Esophagus muscularis mucosa (tissue), 4 donors: ENCODE data around the gene CKMT1A.
"Not testable (repeated sequence)": the region's sequence is repeated elsewhere in the genome, so short reads cannot be mapped to it uniquely, and the experiment has no call there.

ENCODE experiments used
- EP300 ChIP-seq: sonication (generic); formaldehyde crosslinking; IDR thresholded peaks from one replicate; pipeline ENCODE4 v1.6.1; 2017; ENCODE audit warnings: antibody characterized with exemption
- POLR2A ChIP-seq: fragments of 450-650 bp; IDR thresholded peaks from one replicate; pipeline ENCODE4 v1.6.1; 2017; ENCODE audit warnings: antibody characterized with exemption, moderate library complexity, mild to moderate bottlenecking, low read depth
- POLR2AphosphoS5 ChIP-seq, 2 donors: sonication (generic); formaldehyde crosslinking; IDR thresholded peaks; one replicate each; pipeline ENCODE4 v1.6.1; 2017; ENCODE audit warnings: antibody characterized with exemption in 2 of 2
- TF ChIP-seq, protein P1 (sequence below), 3 experiments: fragments of 200-600 bp in 2 of 3; fragments of 450-650 bp in 1 of 3; sonication (generic) in 2 of 3; IDR thresholded peaks; one replicate each; pipeline ENCODE4 v1.5.1; 2017 to 2019; ENCODE audit warnings: antibody characterized with exemption in 3 of 3, mild to moderate bottlenecking in 2 of 3, moderate library complexity in 1 of 3

GRCh38 chr15:43662293-43662692 lies 31.4 kb upstream of the CKMT1A start:
- TF ChIP-seq, protein P1, sequence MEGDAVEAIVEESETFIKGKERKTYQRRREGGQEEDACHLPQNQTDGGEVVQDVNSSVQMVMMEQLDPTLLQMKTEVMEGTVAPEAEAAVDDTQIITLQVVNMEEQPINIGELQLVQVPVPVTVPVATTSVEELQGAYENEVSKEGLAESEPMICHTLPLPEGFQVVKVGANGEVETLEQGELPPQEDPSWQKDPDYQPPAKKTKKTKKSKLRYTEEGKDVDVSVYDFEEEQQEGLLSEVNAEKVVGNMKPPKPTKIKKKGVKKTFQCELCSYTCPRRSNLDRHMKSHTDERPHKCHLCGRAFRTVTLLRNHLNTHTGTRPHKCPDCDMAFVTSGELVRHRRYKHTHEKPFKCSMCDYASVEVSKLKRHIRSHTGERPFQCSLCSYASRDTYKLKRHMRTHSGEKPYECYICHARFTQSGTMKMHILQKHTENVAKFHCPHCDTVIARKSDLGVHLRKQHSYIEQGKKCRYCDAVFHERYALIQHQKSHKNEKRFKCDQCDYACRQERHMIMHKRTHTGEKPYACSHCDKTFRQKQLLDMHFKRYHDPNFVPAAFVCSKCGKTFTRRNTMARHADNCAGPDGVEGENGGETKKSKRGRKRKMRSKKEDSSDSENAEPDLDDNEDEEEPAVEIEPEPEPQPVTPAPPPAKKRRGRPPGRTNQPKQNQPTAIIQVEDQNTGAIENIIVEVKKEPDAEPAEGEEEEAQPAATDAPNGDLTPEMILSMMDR (IDR thresholded peaks at IDR 0.05), result not testable (repeated sequence)
- not testable (repeated sequence) for TF ChIP-seq POLR2A; POLR2AphosphoS5 (IDR thresholded peaks at IDR 0.05); EP300
